BJ (cell line): Measurements from ENCODE around the gene PITPNC1. TPM values are rescaled to one million over a fixed set of nuclear protein-coding genes. Genes with fewer than 3 reads are reported as not detected.

Experiments used
- CTCF ChIA-PET: fragments of 350-600 bp; formaldehyde crosslinking; extraction: SDS; loops from one replicate; lab custom pipeline; 2021; ENCODE audit warnings: antibody characterized with exemption, inconsistent platforms; lab: Yijun Ruan, JAX
- POLR2A ChIA-PET: fragments of 300-600 bp; sonication (Branson Sonifier 250); formaldehyde crosslinking; extraction: SDS; loops from one replicate; lab custom pipeline; 2021; ENCODE audit warnings: antibody characterized with exemption; lab: Charles Lee
- DNase-seq: peaks from one replicate; pipeline ENCODE4 v3.0.0-alpha.2; 2011; ENCODE audit warnings: low read depth
- H3K27me3 ChIP-seq: 2 replicates; pipeline ENCODE4 v1.6.0; 2011; ENCODE audit warnings: low read length; ENCODE audit not compliant: control insufficient read depth, insufficient read depth
- H3K36me3 ChIP-seq: 2 replicates; pipeline ENCODE4 v1.5.1; 2011; ENCODE audit warnings: low read length; ENCODE audit not compliant: control insufficient read depth, insufficient read depth
- H3K4me3 ChIP-seq: 2 replicates; pipeline ENCODE4 v1.5.1; 2011; ENCODE audit warnings: low read depth, mild to moderate bottlenecking, control low read depth, low read length
- polyA plus RNA-seq: library from polyadenylated mRNA; depleted of rRNA; stranded (reverse); fragments of >200 nt; gene quantifications from 2 replicates; pipeline ENCODE4 v1.2.3, GENCODE V29; 2011
- TF ChIP-seq, protein P1 (sequence below): IDR thresholded peaks from 2 replicates; pipeline ENCODE4 v1.5.1; 2011; ENCODE audit warnings: low read depth, mild to moderate bottlenecking, control low read depth, inconsistent platforms, low read length, moderate library complexity; ENCODE audit not compliant: insufficient read depth

Gene PITPNC1
- polyA plus RNA-seq, 1 experiment, result 4.6 TPM

DNA sequence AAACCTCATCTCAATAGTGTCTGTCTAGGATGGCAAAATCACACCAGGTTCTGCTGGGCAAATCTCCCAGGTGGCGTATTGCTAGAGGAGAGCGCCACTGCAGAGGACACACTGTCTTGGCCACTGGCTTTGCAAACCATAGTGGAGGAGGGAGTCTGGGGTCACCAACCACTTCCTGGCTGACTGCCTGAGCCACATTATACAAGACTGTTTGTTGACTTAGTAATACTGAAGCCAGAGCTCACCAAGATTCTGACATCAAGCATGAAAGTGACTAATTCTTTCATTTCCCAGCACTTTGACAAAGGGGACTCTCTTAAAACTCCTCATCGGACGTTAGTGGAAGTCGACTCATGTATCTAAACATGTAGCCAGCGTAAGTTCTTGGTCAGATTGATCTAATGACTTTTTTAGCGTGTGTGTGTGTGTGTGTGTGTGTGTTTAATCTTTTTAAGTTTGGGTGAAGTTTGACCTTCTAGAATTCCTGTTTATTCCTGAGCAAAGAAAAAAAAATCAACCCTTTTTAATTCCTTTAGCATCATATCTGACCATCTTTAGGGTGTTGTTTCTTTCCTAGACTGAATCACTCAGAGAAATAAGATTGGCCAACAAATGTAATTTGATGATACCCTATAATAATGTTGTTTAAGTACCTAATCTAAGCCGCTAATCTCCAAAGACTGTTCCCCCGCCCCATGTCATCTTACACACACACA is 13.7 kb downstream of the PITPNC1 start:
- DNase-seq, result peak; percentile 90
- ChIA-PET POLR2A (no interaction called here), CTCF (interaction anchor here (1.1 to 5.0 kb wide), 2 partner anchors 12 to 15 kb away, joined by 4 to 34 read pairs; no protein-coding TSS in a partner anchor)
- TF ChIP-seq, protein P1, sequence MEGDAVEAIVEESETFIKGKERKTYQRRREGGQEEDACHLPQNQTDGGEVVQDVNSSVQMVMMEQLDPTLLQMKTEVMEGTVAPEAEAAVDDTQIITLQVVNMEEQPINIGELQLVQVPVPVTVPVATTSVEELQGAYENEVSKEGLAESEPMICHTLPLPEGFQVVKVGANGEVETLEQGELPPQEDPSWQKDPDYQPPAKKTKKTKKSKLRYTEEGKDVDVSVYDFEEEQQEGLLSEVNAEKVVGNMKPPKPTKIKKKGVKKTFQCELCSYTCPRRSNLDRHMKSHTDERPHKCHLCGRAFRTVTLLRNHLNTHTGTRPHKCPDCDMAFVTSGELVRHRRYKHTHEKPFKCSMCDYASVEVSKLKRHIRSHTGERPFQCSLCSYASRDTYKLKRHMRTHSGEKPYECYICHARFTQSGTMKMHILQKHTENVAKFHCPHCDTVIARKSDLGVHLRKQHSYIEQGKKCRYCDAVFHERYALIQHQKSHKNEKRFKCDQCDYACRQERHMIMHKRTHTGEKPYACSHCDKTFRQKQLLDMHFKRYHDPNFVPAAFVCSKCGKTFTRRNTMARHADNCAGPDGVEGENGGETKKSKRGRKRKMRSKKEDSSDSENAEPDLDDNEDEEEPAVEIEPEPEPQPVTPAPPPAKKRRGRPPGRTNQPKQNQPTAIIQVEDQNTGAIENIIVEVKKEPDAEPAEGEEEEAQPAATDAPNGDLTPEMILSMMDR, result no peak
- Histone ChIP-seq H3K27me3 (no peaks in the 10 kb centered on the region), H3K36me3 (no peaks in the 10 kb centered on the region), H3K4me3 (no peak overlapping the region)

DNA sequence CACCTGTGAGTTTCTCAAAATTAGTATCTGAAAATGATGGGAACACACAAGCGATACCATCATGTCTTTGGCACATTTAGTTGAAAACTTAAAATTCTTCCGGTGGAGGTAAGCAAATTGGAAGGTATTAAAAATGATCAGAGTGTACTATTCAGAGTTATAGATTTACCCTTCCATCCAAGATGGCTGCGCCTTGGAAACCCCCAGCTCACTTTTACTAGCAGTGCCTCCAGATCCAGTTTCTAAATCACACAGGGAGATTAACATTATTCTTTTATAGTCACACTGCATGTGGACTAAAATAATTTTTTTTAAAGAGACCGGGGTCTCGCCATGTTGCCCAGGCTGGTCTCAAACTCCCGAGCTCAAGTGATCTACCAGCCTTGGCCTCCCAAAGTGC is 15.0 kb downstream of the PITPNC1 start:
- ChIA-PET CTCF (no interaction called here), POLR2A (no interaction called here)
- Histone ChIP-seq H3K27me3 (no peaks in the 10 kb centered on the region), H3K36me3 (no peaks in the 10 kb centered on the region), H3K4me3 (no peak overlapping the region)
- TF ChIP-seq, protein P1, result no peak
- DNase-seq, result no peak

DNA sequence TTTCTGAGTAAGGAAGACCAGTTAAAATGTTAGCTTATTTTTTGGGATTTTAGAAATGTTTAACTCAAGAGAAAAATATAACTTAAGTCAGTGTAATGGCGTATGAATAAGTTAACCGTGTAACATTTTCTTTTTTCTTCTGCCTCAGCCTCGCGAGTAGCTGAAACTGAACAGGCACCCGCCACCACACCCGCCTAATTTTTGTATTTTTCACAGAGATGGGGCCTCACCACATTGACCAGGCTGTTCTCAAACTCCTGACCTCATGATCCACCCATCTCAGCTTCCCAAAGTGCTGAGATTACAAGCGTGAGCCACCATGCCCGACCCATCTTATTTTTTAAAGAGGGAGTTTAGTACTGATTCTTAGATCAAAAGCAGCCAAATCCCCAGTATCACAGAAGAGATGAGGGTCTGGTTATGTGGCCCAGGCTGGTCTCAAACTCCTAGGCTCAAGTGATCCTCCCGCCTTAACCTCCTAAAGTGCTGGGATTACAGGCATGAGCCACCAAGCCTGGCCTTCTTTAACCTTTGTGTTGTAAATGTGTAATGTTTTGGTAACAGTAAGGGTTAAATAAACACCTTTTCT is 16.8 kb downstream of the PITPNC1 start:
- CTCF ChIA-PET, result no interaction called here
- no peaks in the 10 kb centered on the region for H3K36me3 ChIP-seq
- no peak for DNase-seq
- TF ChIP-seq, protein P1, result no peak
- POLR2A ChIA-PET, result interaction anchor here (0.6 kb wide), 1 partner anchor 979 kb away, joined by 3 read pairs; no protein-coding TSS in a partner anchor
- H3K27me3 ChIP-seq, result no peaks in the 10 kb centered on the region
- no peak overlapping the region for H3K4me3 ChIP-seq

DNA sequence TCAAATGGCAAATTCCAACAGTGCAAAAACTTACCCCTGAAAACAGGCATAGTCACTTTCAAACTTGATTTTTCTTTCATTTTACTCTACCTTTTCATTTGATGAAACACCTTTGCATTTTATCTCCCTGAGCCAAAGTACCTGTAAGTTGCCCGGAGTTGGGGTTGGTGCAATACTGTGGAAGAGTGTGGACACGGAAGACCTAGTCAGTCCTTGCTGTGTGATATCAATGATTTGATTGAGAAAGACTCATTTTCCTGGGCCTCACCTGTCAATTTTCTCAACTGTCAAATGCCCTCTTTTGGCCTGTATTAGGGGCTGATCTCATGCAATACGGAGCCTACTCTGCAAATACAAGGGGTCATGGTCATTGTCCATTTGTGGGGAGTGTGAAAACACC is 22.6 kb downstream of the PITPNC1 start:
- TF ChIP-seq, protein P1, result no peak
- H3K36me3 ChIP-seq, result no peaks in the 10 kb centered on the region
- no peak overlapping the region for H3K4me3 ChIP-seq
- H3K27me3 ChIP-seq, result no peaks in the 10 kb centered on the region
- DNase-seq, result no peak
- POLR2A ChIA-PET, result no interaction called here
- CTCF ChIA-PET, result interaction anchor here (1.1 kb wide), 1 partner anchor 20 kb away, joined by 3 read pairs; no protein-coding TSS in a partner anchor

DNA sequence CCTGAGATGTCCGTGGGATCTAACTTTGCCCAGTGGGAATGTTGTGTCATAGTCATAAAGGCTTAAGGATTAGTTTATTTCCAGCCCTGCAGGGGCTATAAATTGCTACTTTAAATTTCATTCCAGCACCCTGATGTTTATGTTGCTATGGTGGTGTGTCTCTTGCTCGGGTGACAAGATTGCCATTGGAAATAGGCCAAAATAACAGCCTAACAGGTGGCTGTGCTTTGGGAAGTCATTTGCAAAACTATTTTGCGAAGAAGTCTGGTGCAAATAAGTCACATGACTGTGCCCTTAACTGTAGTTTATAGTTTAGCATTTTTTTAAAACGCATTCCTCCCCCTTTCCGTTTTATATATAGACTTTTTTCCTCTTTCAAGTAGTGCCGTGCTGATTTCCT is 23.1 kb downstream of the PITPNC1 start:
- CTCF ChIA-PET, result no interaction called here

More for the DNA sequence above, 23.1 kb downstream of the PITPNC1 start:
- H3K4me3 ChIP-seq, result no peak overlapping the region
- no peaks in the 10 kb centered on the region for H3K36me3 ChIP-seq
- POLR2A ChIA-PET, result no interaction called here
- TF ChIP-seq, protein P1, result no peak
- no peaks in the 10 kb centered on the region for H3K27me3 ChIP-seq
- no peak for DNase-seq
